Measurements from ENCODE around the gene PARP4.
"Not testable (repeated sequence)": the region's sequence is repeated elsewhere in the genome, so short reads cannot be mapped to it uniquely, and the experiment has no call there.

PARP4 gene

DNA sequence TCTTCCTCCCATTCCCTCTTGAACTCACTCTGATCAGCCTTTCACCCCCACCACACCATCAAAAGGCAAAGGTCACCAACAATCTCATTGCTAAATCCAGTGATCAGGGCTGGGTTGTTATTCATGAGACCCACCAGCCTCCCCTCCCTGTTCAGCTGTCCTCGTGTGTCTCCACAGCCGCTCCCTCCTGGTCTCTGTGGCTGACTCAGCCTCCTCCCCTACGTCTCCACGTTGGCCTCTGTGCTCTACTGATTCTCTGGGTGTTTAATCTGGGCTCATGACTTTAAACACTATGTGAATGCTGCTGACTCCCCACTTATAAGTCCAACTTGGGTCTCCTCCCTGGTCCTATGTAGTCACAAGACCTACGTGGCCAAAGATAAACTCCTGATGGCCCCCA, 38.9 kb downstream of the PARP4 start:
- TF ChIP-seq RARB (CRISPR knock-in tag; IDR thresholded peaks at IDR 0.05) (no peak), ZFP30 (CRISPR knock-in tag; IDR thresholded peaks at IDR 0.05) (no peak), ZFP3 (CRISPR knock-in tag; IDR thresholded peaks at IDR 0.05) (no peak), ZC3H10 (CRISPR knock-in tag; IDR thresholded peaks at IDR 0.05) (no peak), TOX (CRISPR knock-in tag; IDR thresholded peaks at IDR 0.05; ENCODE audit: borderline replicate concordance) (no peak), ZNF565 (CRISPR knock-in tag; conservative IDR thresholded peaks at IDR 0.05; ENCODE audit: low read depth) (no peak), CSDC2 (CRISPR knock-in tag; IDR thresholded peaks at IDR 0.05) (no peak), ARNTL (CRISPR knock-in tag; IDR thresholded peaks at IDR 0.05; ENCODE audit: borderline replicate concordance, low read depth) (no peak), GLIS3 (CRISPR knock-in tag; IDR thresholded peaks at IDR 0.05) (no peak), ISL1 (CRISPR knock-in tag; IDR thresholded peaks at IDR 0.05) (no peak), ZNF70 (CRISPR knock-in tag; IDR thresholded peaks at IDR 0.05) (no peak), CREB5 (CRISPR knock-in tag; IDR thresholded peaks at IDR 0.05; ENCODE audit: low read depth) (no peak), ESRRG (CRISPR knock-in tag; IDR thresholded peaks at IDR 0.05) (no peak), SNAI2 (CRISPR knock-in tag; IDR thresholded peaks at IDR 0.05) (no peak), BACH2 (CRISPR knock-in tag; IDR thresholded peaks at IDR 0.05; ENCODE audit: borderline replicate concordance) (no peak), OSR1 (CRISPR knock-in tag; IDR thresholded peaks at IDR 0.05) (no peak)

DNA sequence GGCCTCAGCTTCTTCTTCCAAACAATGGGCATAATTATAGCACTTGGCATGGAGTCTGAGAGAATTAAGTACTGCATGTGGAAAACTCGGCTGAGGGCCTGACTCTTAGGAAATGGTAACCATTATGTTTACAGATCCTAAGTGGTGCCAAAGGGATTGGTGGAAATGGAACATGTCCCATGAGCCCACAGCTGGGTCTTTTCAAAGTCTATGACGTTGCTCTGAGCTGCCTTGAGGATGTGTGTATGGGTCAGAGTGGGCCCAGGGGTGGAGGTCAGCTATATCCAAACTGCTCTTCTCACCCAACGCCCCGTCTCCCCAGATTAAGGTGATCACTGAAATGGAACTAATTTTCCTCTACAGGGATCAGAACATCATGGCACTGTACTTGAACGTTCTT, 40.4 kb downstream of the PARP4 start:
- not testable (repeated sequence) for ATAC-seq

More for the DNA sequence above, 38.9 kb downstream of the PARP4 start:
- ATAC-seq = no peak

DNA sequence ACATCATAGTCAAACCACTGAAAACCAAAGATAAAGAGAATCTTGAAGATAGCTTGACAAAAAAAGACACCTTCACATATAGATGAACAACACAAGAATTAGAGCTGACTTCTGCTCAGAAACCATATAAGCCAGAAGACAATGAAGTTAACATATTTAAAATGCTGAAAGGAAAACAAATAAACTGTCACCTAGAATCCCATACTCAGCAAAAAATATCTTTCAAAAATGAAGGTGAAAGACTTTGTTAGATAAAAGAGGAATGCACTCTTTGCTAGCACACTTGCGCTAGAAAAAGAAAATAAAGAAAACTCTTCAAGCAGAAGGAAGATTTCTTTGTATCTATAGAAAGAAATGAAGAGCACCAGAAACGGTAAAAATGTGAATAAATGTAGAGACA, 49.5 kb downstream of the PARP4 start:
- ATAC-seq = no peak
- TF ChIP-seq CSDC2 (CRISPR knock-in tag; IDR thresholded peaks at IDR 0.05) = no peak
- no peak for TF ChIP-seq GLIS3 (CRISPR knock-in tag; IDR thresholded peaks at IDR 0.05)
- no peak for TF ChIP-seq ISL1 (CRISPR knock-in tag; IDR thresholded peaks at IDR 0.05)
- no peak for TF ChIP-seq CSRNP3 (CRISPR knock-in tag; IDR thresholded peaks at IDR 0.05)
- TF ChIP-seq OSR1 (CRISPR knock-in tag; IDR thresholded peaks at IDR 0.05) = no peak
- no peak for TF ChIP-seq RARB (CRISPR knock-in tag; IDR thresholded peaks at IDR 0.05)
- TF ChIP-seq ESRRG (CRISPR knock-in tag; IDR thresholded peaks at IDR 0.05) = no peak
- no peak for TF ChIP-seq TOX (CRISPR knock-in tag; IDR thresholded peaks at IDR 0.05; ENCODE audit: borderline replicate concordance)

GRCh38 chr13:24460256-24460655, 52.3 kb downstream of the PARP4 start:
- no peak for ATAC-seq
- TF ChIP-seq ZNF70 (CRISPR knock-in tag; IDR thresholded peaks at IDR 0.05) (no peak), OSR1 (CRISPR knock-in tag; IDR thresholded peaks at IDR 0.05) (no peak), CSDC2 (CRISPR knock-in tag; IDR thresholded peaks at IDR 0.05) (no peak), ESRRG (CRISPR knock-in tag; IDR thresholded peaks at IDR 0.05) (no peak), PPARA (CRISPR knock-in tag; IDR thresholded peaks at IDR 0.05; ENCODE audit: borderline replicate concordance) (no peak), ZNF565 (CRISPR knock-in tag; conservative IDR thresholded peaks at IDR 0.05; ENCODE audit: low read depth) (no peak), ISL1 (CRISPR knock-in tag; IDR thresholded peaks at IDR 0.05) (no peak), TOX (CRISPR knock-in tag; IDR thresholded peaks at IDR 0.05; ENCODE audit: borderline replicate concordance) (no peak), GLIS3 (CRISPR knock-in tag; IDR thresholded peaks at IDR 0.05) (no peak), CREB5 (CRISPR knock-in tag; IDR thresholded peaks at IDR 0.05; ENCODE audit: low read depth) (no peak), ZFP30 (CRISPR knock-in tag; IDR thresholded peaks at IDR 0.05) (no peak)
- TF ChIP-seq, protein P1, sequence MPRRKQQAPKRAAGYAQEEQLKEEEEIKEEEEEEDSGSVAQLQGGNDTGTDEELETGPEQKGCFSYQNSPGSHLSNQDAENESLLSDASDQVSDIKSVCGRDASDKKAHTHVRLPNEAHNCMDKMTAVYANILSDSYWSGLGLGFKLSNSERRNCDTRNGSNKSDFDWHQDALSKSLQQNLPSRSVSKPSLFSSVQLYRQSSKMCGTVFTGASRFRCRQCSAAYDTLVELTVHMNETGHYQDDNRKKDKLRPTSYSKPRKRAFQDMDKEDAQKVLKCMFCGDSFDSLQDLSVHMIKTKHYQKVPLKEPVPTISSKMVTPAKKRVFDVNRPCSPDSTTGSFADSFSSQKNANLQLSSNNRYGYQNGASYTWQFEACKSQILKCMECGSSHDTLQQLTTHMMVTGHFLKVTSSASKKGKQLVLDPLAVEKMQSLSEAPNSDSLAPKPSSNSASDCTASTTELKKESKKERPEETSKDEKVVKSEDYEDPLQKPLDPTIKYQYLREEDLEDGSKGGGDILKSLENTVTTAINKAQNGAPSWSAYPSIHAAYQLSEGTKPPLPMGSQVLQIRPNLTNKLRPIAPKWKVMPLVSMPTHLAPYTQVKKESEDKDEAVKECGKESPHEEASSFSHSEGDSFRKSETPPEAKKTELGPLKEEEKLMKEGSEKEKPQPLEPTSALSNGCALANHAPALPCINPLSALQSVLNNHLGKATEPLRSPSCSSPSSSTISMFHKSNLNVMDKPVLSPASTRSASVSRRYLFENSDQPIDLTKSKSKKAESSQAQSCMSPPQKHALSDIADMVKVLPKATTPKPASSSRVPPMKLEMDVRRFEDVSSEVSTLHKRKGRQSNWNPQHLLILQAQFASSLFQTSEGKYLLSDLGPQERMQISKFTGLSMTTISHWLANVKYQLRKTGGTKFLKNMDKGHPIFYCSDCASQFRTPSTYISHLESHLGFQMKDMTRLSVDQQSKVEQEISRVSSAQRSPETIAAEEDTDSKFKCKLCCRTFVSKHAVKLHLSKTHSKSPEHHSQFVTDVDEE (CRISPR knock-in tag; IDR thresholded peaks at IDR 0.05) = no peak
- TF ChIP-seq, protein P2, sequence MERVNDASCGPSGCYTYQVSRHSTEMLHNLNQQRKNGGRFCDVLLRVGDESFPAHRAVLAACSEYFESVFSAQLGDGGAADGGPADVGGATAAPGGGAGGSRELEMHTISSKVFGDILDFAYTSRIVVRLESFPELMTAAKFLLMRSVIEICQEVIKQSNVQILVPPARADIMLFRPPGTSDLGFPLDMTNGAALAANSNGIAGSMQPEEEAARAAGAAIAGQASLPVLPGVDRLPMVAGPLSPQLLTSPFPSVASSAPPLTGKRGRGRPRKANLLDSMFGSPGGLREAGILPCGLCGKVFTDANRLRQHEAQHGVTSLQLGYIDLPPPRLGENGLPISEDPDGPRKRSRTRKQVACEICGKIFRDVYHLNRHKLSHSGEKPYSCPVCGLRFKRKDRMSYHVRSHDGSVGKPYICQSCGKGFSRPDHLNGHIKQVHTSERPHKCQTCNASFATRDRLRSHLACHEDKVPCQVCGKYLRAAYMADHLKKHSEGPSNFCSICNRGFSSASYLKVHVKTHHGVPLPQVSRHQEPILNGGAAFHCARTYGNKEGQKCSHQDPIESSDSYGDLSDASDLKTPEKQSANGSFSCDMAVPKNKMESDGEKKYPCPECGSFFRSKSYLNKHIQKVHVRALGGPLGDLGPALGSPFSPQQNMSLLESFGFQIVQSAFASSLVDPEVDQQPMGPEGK (CRISPR knock-in tag; IDR thresholded peaks at IDR 0.05; ENCODE audit: borderline replicate concordance) = no peak
